NCI-H146 (cell line): Measurements from ENCODE around the gene BRSK1.
"Not testable (repeated sequence)": the region's sequence is repeated elsewhere in the genome, so short reads cannot be mapped to it uniquely, and the experiment has no call there.

ENCODE experiments used
- DNase-seq: peaks from one replicate; lab custom pipeline; 2025; lab: John Stamatoyannopoulos, UW

The BRSK1 gene

GRCh38 chr19:55329791-55330190, 46.0 kb downstream of the BRSK1 start:
- DNase-seq = not testable (repeated sequence)

- no peak for DNase-seq
Observed at GRCh38 chr19:55333870-55334269, 50.1 kb downstream of the BRSK1 start.

GRCh38 chr19:55336101-55336500, 52.3 kb downstream of the BRSK1 start:
- no peak for DNase-seq

- DNase-seq = peak; percentile 100
Observed at GRCh38 chr19:55339105-55339888, 55.5 kb downstream of the BRSK1 start, which contains the start of gene KMT5C. TSS of gene KMT5C (plus strand) at chr19:55339876. CDS start at chr19:55341937, 2,061 bp downstream.

GRCh38 chr19:55339889-55340783, 56.3 kb downstream of the BRSK1 start:
- DNase-seq = peak; percentile 66

- DNase-seq = peak; percentile 86
Observed at GRCh38 chr19:55340784-55341147, 57.0 kb downstream of the BRSK1 start.

- DNase-seq = peak; percentile 96
Observed at GRCh38 chr19:55341171-55341588, 57.4 kb downstream of the BRSK1 start.

GRCh38 chr19:55341595-55342531, 58.1 kb downstream of the BRSK1 start:
- no peak for DNase-seq

GRCh38 chr19:55344444-55344843, 60.6 kb downstream of the BRSK1 start:
- DNase-seq = no peak

- no peak for DNase-seq
Observed at GRCh38 chr19:55345101-55345817, 61.5 kb downstream of the BRSK1 start.

GRCh38 chr19:55345818-55346724, 62.3 kb downstream of the BRSK1 start:
- no peak for DNase-seq

GRCh38 chr19:55346725-55347441, 63.1 kb downstream of the BRSK1 start:
- no peak for DNase-seq

- DNase-seq = no peak
Observed at GRCh38 chr19:55347442-55348009, 63.7 kb downstream of the BRSK1 start.

GRCh38 chr19:55348317-55349034, 64.7 kb downstream of the BRSK1 start:
- no peak for DNase-seq

- no peak for DNase-seq
Observed at GRCh38 chr19:55350620-55351315, 67.0 kb downstream of the BRSK1 start.

- DNase-seq = no peak
Observed at GRCh38 chr19:55352040-55352439, 68.2 kb downstream of the BRSK1 start.

- no peak for DNase-seq
Observed at GRCh38 chr19:55352549-55353145, 68.8 kb downstream of the BRSK1 start.
